ENCODE results near the gene ABHD2.

GRCh38 chr15:89167267-89168176 is 79.3 kb downstream of the ABHD2 start:
- TF ChIP-seq CTCF (IDR thresholded peaks at IDR 0.05) (no peak), POLR2A (IDR thresholded peaks at IDR 0.05) (no peak), POLR2AphosphoS5 (IDR thresholded peaks at IDR 0.05) (peak; percentile 73 to 77)

Measured in upper lobe of left lung (tissue), 4 donors.